Measurements from ENCODE around the gene THNSL1. TPM values are rescaled to one million over a fixed set of nuclear protein-coding genes. Genes with fewer than 3 reads are reported as not detected.

THNSL1 gene
- total RNA-seq, 5 donors from 2014 or later (not counting 1 experiment from before 2014, with no cell fraction given) = 1.6 to 8.1 (median 6.4) TPM

- ATAC-seq (replicated peaks in 1 of 4) (no peak), DNase-seq (no peak)
- ChIA-PET POLR2A (interaction anchor here in 1 of 2 donors (0.5 kb wide), 1 partner anchor 93 kb away, joined by 7 read pairs; no protein-coding TSS in a partner anchor), CTCF (no interaction called here)
- H3K27ac Mint-ChIP-seq = no peak overlapping the region
- Histone ChIP-seq H3K4me1 (ENCODE audit: control insufficient read depth in 1 of 2, extremely low read depth in 1 of 2, insufficient read depth in 2 of 2, low read length in 2 of 2) (no peaks in the 10 kb centered on the region), H3K27ac (ENCODE audit: low read length) (no peak overlapping the region), H3K36me3 (ENCODE audit: control insufficient read depth in 2 of 2, extremely low read depth in 1 of 2, insufficient read depth in 1 of 2, low read length in 1 of 2) (no peaks in the 10 kb centered on the region), H3K9me3 (no peaks in the 10 kb centered on the region), H3K4me3 (ENCODE audit: control insufficient read depth in 1 of 2, extremely low read depth in 1 of 2, low read length in 1 of 2) (no peak overlapping the region), H3K27me3 (replicated peaks in 1 of 2; ENCODE audit: control insufficient read depth in 2 of 2, extremely low read depth in 1 of 2, insufficient read depth in 2 of 2, low read length in 1 of 2) (no peaks in the 10 kb centered on the region)
- H3K4me3 Mint-ChIP-seq = no peak overlapping the region
- H3K9me3 Mint-ChIP-seq = no peaks in the 10 kb centered on the region
- no peaks in the 10 kb centered on the region for H3K27me3 Mint-ChIP-seq
- WGBS (ENCODE audit: insufficient coverage) = no CpG with 5 or more reads among the region's 5 CpGs
- peaks cover 0 to 6% (median 2%) of the 10 kb centered on the region in 3 donors for H3K4me1 Mint-ChIP-seq
- H3K36me3 Mint-ChIP-seq = no peaks in the 10 kb centered on the region
These were observed 43.2 kb upstream of the THNSL1 start for GRCh38 chr10:24973163-24973562.

GRCh38 chr10:24974976-24975375 is 41.4 kb upstream of the THNSL1 start:
- peaks cover 0 to 2% of the 10 kb centered on the region in 2 donors for H3K27me3 Mint-ChIP-seq
- ChIA-PET POLR2A (no interaction called here), CTCF (interaction anchor here in 1 of 2 donors (0.6 kb wide), 1 partner anchor 356 kb away, joined by 5 read pairs; no protein-coding TSS in a partner anchor)
- no CpG with 5 or more reads among the region's 2 CpGs for WGBS (ENCODE audit: insufficient coverage)
- Histone ChIP-seq H3K9me3 (no peaks in the 10 kb centered on the region), H3K4me1 (ENCODE audit: control insufficient read depth in 1 of 2, extremely low read depth in 1 of 2, insufficient read depth in 2 of 2, low read length in 2 of 2) (no peaks in the 10 kb centered on the region), H3K27me3 (replicated peaks in 1 of 2; ENCODE audit: control insufficient read depth in 2 of 2, extremely low read depth in 1 of 2, insufficient read depth in 2 of 2, low read length in 1 of 2) (no peaks in the 10 kb centered on the region), H3K27ac (ENCODE audit: low read length) (no peak overlapping the region), H3K36me3 (ENCODE audit: control insufficient read depth in 2 of 2, extremely low read depth in 1 of 2, insufficient read depth in 1 of 2, low read length in 1 of 2) (no peaks in the 10 kb centered on the region), H3K4me3 (ENCODE audit: control insufficient read depth in 1 of 2, extremely low read depth in 1 of 2, low read length in 1 of 2) (no peak overlapping the region)
- no peaks in the 10 kb centered on the region for H3K36me3 Mint-ChIP-seq
- H3K4me3 Mint-ChIP-seq = no peak overlapping the region
- peaks cover 0 to 1% (median 0%) of the 10 kb centered on the region in 3 donors for H3K9me3 Mint-ChIP-seq
- ATAC-seq (replicated peaks in 1 of 4) (no peak), DNase-seq (no peak)
- peaks cover 0 to 3% (median 2%) of the 10 kb centered on the region in 3 donors for H3K4me1 Mint-ChIP-seq
- H3K27ac Mint-ChIP-seq = no peak overlapping the region

DNA sequence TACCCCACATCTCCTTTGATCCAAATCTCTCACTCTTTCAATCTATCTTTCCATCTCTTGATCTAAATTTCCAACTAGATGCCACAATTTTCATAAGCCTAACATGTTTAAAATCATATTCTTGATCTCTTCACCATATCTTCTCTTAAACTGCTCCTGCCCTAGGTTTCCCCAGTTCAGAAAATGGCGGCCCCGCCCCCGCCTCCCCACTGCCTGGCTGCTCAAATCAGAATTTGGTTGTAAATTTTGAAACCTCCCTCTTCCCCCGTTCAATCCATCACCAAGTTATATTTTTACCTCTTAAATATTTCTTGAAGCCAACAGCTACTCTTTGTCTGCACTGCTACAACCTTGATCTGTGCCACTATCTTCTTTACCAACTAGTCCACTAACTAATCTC is 36.7 kb upstream of the THNSL1 start:
- WGBS (ENCODE audit: insufficient coverage) = 96% methylated on average over 4 of the region's 4 CpGs
- Histone ChIP-seq H3K4me3 (ENCODE audit: control insufficient read depth in 1 of 2, extremely low read depth in 1 of 2, low read length in 1 of 2) (no peak overlapping the region), H3K27me3 (replicated peaks in 1 of 2; ENCODE audit: control insufficient read depth in 2 of 2, extremely low read depth in 1 of 2, insufficient read depth in 2 of 2, low read length in 1 of 2) (no peaks in the 10 kb centered on the region), H3K36me3 (ENCODE audit: control insufficient read depth in 2 of 2, extremely low read depth in 1 of 2, insufficient read depth in 1 of 2, low read length in 1 of 2) (no peaks in the 10 kb centered on the region), H3K4me1 (ENCODE audit: control insufficient read depth in 1 of 2, extremely low read depth in 1 of 2, insufficient read depth in 2 of 2, low read length in 2 of 2) (peaks cover 0 to 8% of the 10 kb centered on the region in 2 experiments), H3K9me3 (no peaks in the 10 kb centered on the region), H3K27ac (ENCODE audit: low read length) (no peak overlapping the region)
- Mint-ChIP-seq H3K4me3 (no peak overlapping the region), H3K27ac (no peak overlapping the region), H3K36me3 (no peaks in the 10 kb centered on the region), H3K9me3 (peaks cover 0 to 5% (median 0%) of the 10 kb centered on the region in 3 donors), H3K4me1 (peaks cover 7 to 12% (median 10%) of the 10 kb centered on the region in 3 donors), H3K27me3 (peaks cover 0 to 2% of the 10 kb centered on the region in 2 donors)
- CTCF ChIA-PET = no interaction called here
- ATAC-seq (replicated peaks in 1 of 4) (no peak), DNase-seq (no peak)
- POLR2A ChIA-PET = no interaction called here

- H3K27me3 Mint-ChIP-seq = peaks cover 0 to 2% of the 10 kb centered on the region in 2 donors
- CTCF ChIA-PET = no interaction called here
These were observed 35.2 kb upstream of the THNSL1 start for GRCh38 chr10:24981161-24981710.

DNA sequence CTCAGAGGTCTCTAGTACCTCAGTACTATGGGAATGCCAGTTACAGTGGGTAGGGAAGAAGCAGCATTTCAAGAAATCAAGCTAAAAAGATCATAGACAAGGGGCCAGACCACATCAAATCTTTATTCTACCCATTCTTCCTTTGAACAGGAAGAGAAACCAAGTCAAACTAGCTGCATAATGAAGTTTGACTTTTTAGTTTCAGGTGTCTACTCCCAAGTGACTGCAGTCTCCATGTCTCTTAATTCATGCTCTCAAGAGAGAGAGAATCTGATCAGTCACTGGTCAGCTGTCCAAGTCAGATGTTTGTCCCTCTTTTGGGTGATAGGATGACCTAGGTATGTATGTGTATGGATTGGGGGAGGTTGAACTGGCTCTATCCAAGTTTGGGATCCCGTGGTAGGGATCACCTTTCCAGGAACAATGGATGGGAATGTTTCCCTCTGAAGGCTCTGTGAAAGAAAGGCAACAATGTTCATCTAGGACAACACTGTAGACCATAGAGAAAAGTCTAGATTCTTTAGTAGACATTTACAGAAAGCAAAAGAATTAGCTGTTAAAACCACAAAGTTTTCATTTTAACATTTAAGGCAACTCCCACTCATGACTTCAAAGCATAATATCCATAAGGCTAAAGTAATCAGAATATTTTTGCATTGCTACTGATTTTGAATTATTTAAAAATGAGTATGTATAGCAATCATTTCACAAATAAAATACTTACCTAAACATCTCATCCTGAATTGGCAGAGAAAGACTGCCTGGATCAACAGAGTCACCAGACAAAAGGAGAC is 33.9 kb upstream of the THNSL1 start:
- no peaks in the 10 kb centered on the region for H3K36me3 Mint-ChIP-seq
- H3K4me1 Mint-ChIP-seq = peaks cover 7 to 12% (median 10%) of the 10 kb centered on the region in 3 donors
- Histone ChIP-seq H3K4me3 (ENCODE audit: control insufficient read depth in 1 of 2, extremely low read depth in 1 of 2, low read length in 1 of 2) (no peak overlapping the region), H3K9me3 (no peaks in the 10 kb centered on the region), H3K36me3 (ENCODE audit: control insufficient read depth in 2 of 2, extremely low read depth in 1 of 2, insufficient read depth in 1 of 2, low read length in 1 of 2) (no peaks in the 10 kb centered on the region), H3K27me3 (replicated peaks in 1 of 2; ENCODE audit: control insufficient read depth in 2 of 2, extremely low read depth in 1 of 2, insufficient read depth in 2 of 2, low read length in 1 of 2) (peaks cover 0 to 3% of the 10 kb centered on the region in 2 experiments), H3K27ac (ENCODE audit: low read length) (no peak overlapping the region), H3K4me1 (ENCODE audit: control insufficient read depth in 1 of 2, extremely low read depth in 1 of 2, insufficient read depth in 2 of 2, low read length in 2 of 2) (peaks cover 0 to 8% of the 10 kb centered on the region in 2 experiments)
- ChIA-PET CTCF (no interaction called here), POLR2A (no interaction called here)
- H3K9me3 Mint-ChIP-seq = peaks cover 0 to 5% (median 0%) of the 10 kb centered on the region in 3 donors
- no peak overlapping the region for H3K27ac Mint-ChIP-seq
- H3K4me3 Mint-ChIP-seq = no peak overlapping the region
- H3K27me3 Mint-ChIP-seq = peaks cover 0 to 2% of the 10 kb centered on the region in 2 donors
- WGBS (ENCODE audit: insufficient coverage) = 78% methylated on average over 1 of the region's 1 CpG
- ATAC-seq (replicated peaks in 1 of 4) (no peak), DNase-seq (no peak)

More at GRCh38 chr10:24981161-24981710, 35.2 kb upstream of the THNSL1 start:
- POLR2A ChIA-PET = no interaction called here
- no peak for ATAC-seq (replicated peaks in 1 of 4)
- no peak for DNase-seq
- no CpG with 5 or more reads among the region's 5 CpGs for WGBS (ENCODE audit: insufficient coverage)
- Mint-ChIP-seq H3K4me3 (no peak overlapping the region), H3K36me3 (no peaks in the 10 kb centered on the region), H3K27ac (no peak overlapping the region), H3K4me1 (peaks cover 7 to 12% (median 10%) of the 10 kb centered on the region in 3 donors), H3K9me3 (peaks cover 0 to 5% (median 0%) of the 10 kb centered on the region in 3 donors)
- H3K27me3 ChIP-seq (replicated peaks in 1 of 2; ENCODE audit: control insufficient read depth in 2 of 2, extremely low read depth in 1 of 2, insufficient read depth in 2 of 2, low read length in 1 of 2) = no peaks in the 10 kb centered on the region
- H3K4me3 ChIP-seq (ENCODE audit: control insufficient read depth in 1 of 2, extremely low read depth in 1 of 2, low read length in 1 of 2) = no peak overlapping the region
- no peak overlapping the region for H3K27ac ChIP-seq (ENCODE audit: low read length)
- peaks cover 0 to 8% of the 10 kb centered on the region in 2 experiments for H3K4me1 ChIP-seq (ENCODE audit: control insufficient read depth in 1 of 2, extremely low read depth in 1 of 2, insufficient read depth in 2 of 2, low read length in 2 of 2)
- no peaks in the 10 kb centered on the region for H3K36me3 ChIP-seq (ENCODE audit: control insufficient read depth in 2 of 2, extremely low read depth in 1 of 2, insufficient read depth in 1 of 2, low read length in 1 of 2)
- H3K9me3 ChIP-seq = no peaks in the 10 kb centered on the region

DNA sequence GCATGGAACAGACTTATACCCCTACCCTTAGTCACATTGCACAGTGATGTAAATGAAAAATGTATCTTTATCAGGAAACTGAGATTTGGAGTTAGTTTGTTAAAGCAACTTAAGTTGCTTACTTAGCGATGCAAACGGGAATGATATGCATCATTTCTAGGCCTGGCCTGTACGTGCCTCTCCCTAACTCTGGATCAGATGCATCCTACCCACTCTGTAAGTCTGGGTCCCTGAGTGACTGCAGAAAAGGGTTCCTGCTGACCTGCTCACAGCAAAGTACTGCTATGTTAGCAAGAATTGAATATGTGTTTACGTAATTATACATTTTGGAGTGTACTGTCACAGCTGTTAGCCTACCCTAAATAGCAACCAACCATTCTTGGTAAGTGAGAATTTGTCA is 33.3 kb upstream of the THNSL1 start:
- no peak overlapping the region for H3K27ac Mint-ChIP-seq
- H3K4me3 Mint-ChIP-seq = no peak overlapping the region
- ChIA-PET POLR2A (no interaction called here), CTCF (no interaction called here)
- DNase-seq = no peak
- peaks cover 0 to 2% of the 10 kb centered on the region in 2 donors for H3K27me3 Mint-ChIP-seq
- WGBS (ENCODE audit: insufficient coverage) = 92% methylated on average over 3 of the region's 4 CpGs
- Histone ChIP-seq H3K4me3 (ENCODE audit: control insufficient read depth in 1 of 2, extremely low read depth in 1 of 2, low read length in 1 of 2) (no peak overlapping the region), H3K27me3 (replicated peaks in 1 of 2; ENCODE audit: control insufficient read depth in 2 of 2, extremely low read depth in 1 of 2, insufficient read depth in 2 of 2, low read length in 1 of 2) (peaks cover 0 to 3% of the 10 kb centered on the region in 2 experiments), H3K36me3 (ENCODE audit: control insufficient read depth in 2 of 2, extremely low read depth in 1 of 2, insufficient read depth in 1 of 2, low read length in 1 of 2) (no peaks in the 10 kb centered on the region), H3K4me1 (ENCODE audit: control insufficient read depth in 1 of 2, extremely low read depth in 1 of 2, insufficient read depth in 2 of 2, low read length in 2 of 2) (peaks cover 0 to 8% of the 10 kb centered on the region in 2 experiments), H3K27ac (ENCODE audit: low read length) (no peak overlapping the region), H3K9me3 (no peaks in the 10 kb centered on the region)
- peaks cover 7 to 12% (median 10%) of the 10 kb centered on the region in 3 donors for H3K4me1 Mint-ChIP-seq
- H3K36me3 Mint-ChIP-seq = no peaks in the 10 kb centered on the region
- ATAC-seq (replicated peaks in 1 of 4) = no peak
- H3K9me3 Mint-ChIP-seq = peaks cover 0 to 5% (median 0%) of the 10 kb centered on the region in 3 donors
